HCT116 (cell line): ENCODE measurements around the gene EGLN3. TPM values are rescaled to one million over a fixed set of nuclear protein-coding genes. Genes with fewer than 3 reads are reported as not detected.

Source experiments
- ATAC-seq: fragments of 200-7000 bp; cut with Tn5 transposase; 2 replicates; pipeline ENCODE4 v1.9.1; 2020; ENCODE audit warnings: mild to moderate bottlenecking, moderate library complexity
- BruUV-seq: library from RNA; stranded (reverse); fragments of 400-500 nt; replicated peaks from 2 replicates; lab custom pipeline; 2021; lab: Mats Ljungman, UMichigan
- CTCF ChIA-PET: fragments of 300-600 bp; sonication (Branson Sonifier 250); formaldehyde crosslinking; loops from one replicate; lab custom pipeline; 2021; ENCODE audit warnings: antibody characterized with exemption; lab: Charles Lee
- POLR2A ChIA-PET: fragments of 300-600, 350-600 bp; sonication (Branson Sonifier 250); formaldehyde crosslinking; loops from one replicate; lab custom pipeline; 2021; ENCODE audit warnings: antibody characterized with exemption; lab: Charles Lee
- RAD21 ChIA-PET, 2 experiments: fragments of 300-600 bp; sonication (Branson Sonifier 250); formaldehyde crosslinking; loops; one replicate each; lab custom pipeline; 2023; ENCODE audit warnings: low total read pairs in 2 of 2; ENCODE audit not compliant: uncharacterized antibody in 2 of 2, unreplicated experiment in 2 of 2, low non-redundant PET in 1 of 2; lab: Charles Lee
- DNase-seq: peaks from one replicate; pipeline ENCODE4 v3.0.0-alpha.2; 2010; ENCODE audit warnings: low read depth, low spot score
- H2AFZ ChIP-seq: fragments of 200-600 bp; shearing (Covaris generic), sonication (generic); 2 replicates; pipeline ENCODE4 v1.6.1; 2017; ENCODE audit warnings: low read depth, mixed run types, mixed read lengths, antibody characterized with exemption, low read length; ENCODE audit not compliant: poor library complexity, severe bottlenecking
- H3K27ac ChIP-seq: 2 replicates; pipeline ENCODE4 v1.5.1; 2012; ENCODE audit warnings: low read depth, low read length
- H3K27me3 ChIP-seq: fragments of 200-600 bp; sonication (generic); 2 replicates; pipeline ENCODE4 v1.6.1; 2016; ENCODE audit warnings: mixed run types, low read length, mixed read lengths; ENCODE audit not compliant: insufficient read depth
- H3K36me3 ChIP-seq, 2 experiments: fragments of 200-500 bp in 1 of 2; fragments of 200-600 bp in 1 of 2; sonication (Bioruptor generic) in 1 of 2; sonication (generic) in 1 of 2; 2 replicates each; pipeline versions ENCODE4 v1.5.1 to v1.6.1; 2014 to 2016; ENCODE audit warnings: low read length in 2 of 2, inconsistent platforms in 1 of 2, mixed read lengths in 1 of 2, mixed run types in 1 of 2; ENCODE audit not compliant: insufficient read depth in 2 of 2, control insufficient read depth in 1 of 2
- H3K4me1 ChIP-seq, 2 experiments: fragments of 200-600 bp in 1 of 2; sonication (generic) in 1 of 2; 2 replicates each; pipeline versions ENCODE4 v1.5.1 to v1.6.1; 2012 to 2017; ENCODE audit warnings: low read length in 2 of 2, inconsistent platforms in 1 of 2, mild to moderate bottlenecking in 1 of 2, mixed read lengths in 1 of 2, mixed run types in 1 of 2, moderate library complexity in 1 of 2; ENCODE audit not compliant: insufficient read depth in 2 of 2, control insufficient read depth in 1 of 2
- H3K4me2 ChIP-seq: fragments of 200-600 bp; sonication (generic); 2 replicates; pipeline ENCODE4 v1.6.1; 2017; ENCODE audit warnings: mixed run types, low read length, mixed read lengths
- H3K4me3 ChIP-seq, 2 experiments: fragments of 200-600 bp in 1 of 2; sonication (generic) in 1 of 2; replicated peaks in 1 of 2; 2 replicates each; pipeline ENCODE4 v1.5.1; 2011 to 2016; ENCODE audit warnings: low read length in 2 of 2, control low read depth in 1 of 2, low read depth in 1 of 2, mild to moderate bottlenecking in 1 of 2, mixed read lengths in 1 of 2, mixed run types in 1 of 2
- H3K79me2 ChIP-seq: fragments of 200-600 bp; sonication (generic); 2 replicates; pipeline ENCODE4 v1.6.1; 2017; ENCODE audit warnings: mild to moderate bottlenecking, mixed run types, low read length, moderate library complexity, mixed read lengths; ENCODE audit not compliant: insufficient read depth
- H3K9ac ChIP-seq: fragments of 200-600 bp; sonication (generic); 2 replicates; pipeline ENCODE4 v1.6.1; 2016; ENCODE audit warnings: low read length, mixed read lengths
- H3K9me2 ChIP-seq: fragments of 200-600 bp; sonication (generic), shearing (Covaris generic); 2 replicates; pipeline ENCODE4 v1.6.1; 2017; ENCODE audit warnings: mixed run types, mild to moderate bottlenecking, moderate library complexity; ENCODE audit not compliant: insufficient read depth
- H3K9me3 ChIP-seq, 2 experiments: fragments of 200-500 bp in 1 of 2; fragments of 200-600 bp in 1 of 2; sonication (Bioruptor generic) in 1 of 2; sonication (generic) in 1 of 2; 2 replicates each; pipeline ENCODE4 v1.6.1; 2014 to 2017; ENCODE audit warnings: low read length in 2 of 2, mixed read lengths in 2 of 2, inconsistent platforms in 1 of 2, low read depth in 1 of 2, mild to moderate bottlenecking in 1 of 2, mixed run types in 1 of 2, moderate library complexity in 1 of 2; ENCODE audit not compliant: control insufficient read depth in 1 of 2, insufficient read depth in 1 of 2
- H4K20me1 ChIP-seq: fragments of 200-600 bp; sonication (generic), shearing (Covaris generic); 2 replicates; pipeline ENCODE4 v1.6.1; 2017; ENCODE audit warnings: mixed run types, mild to moderate bottlenecking, moderate library complexity; ENCODE audit not compliant: insufficient read depth
- CBX3 ChIP-seq: IDR thresholded peaks from 2 replicates; pipeline ENCODE4 v1.6.1; 2012; ENCODE audit warnings: low read depth
- CEBPB ChIP-seq: IDR thresholded peaks from 2 replicates; pipeline ENCODE4 v1.6.1; 2012; ENCODE audit warnings: low read depth
- EGR1 ChIP-seq: IDR thresholded peaks from 2 replicates; pipeline ENCODE4 v1.6.1; 2012; ENCODE audit warnings: low read depth
- EZH2 ChIP-seq: fragments of 200-600 bp; sonication (generic); IDR thresholded peaks from 2 replicates; pipeline ENCODE4 v1.6.1; 2017; ENCODE audit warnings: antibody characterized with exemption, mixed run types
- EZH2phosphoT487 ChIP-seq: fragments of 200-600 bp; IDR thresholded peaks from 2 replicates; pipeline ENCODE4 v1.6.1; 2018; ENCODE audit warnings: antibody characterized with exemption, borderline replicate concordance
- JUND ChIP-seq: IDR thresholded peaks from 2 replicates; pipeline ENCODE4 v1.6.1; 2012
- POLR2A ChIP-seq: IDR thresholded peaks from 2 replicates; pipeline ENCODE4 v1.7.0; 2011; ENCODE audit warnings: borderline replicate concordance; ENCODE audit not compliant: insufficient read depth, insufficient read length; ENCODE audit errors: extremely low read depth
- POLR2AphosphoS5 ChIP-seq: IDR thresholded peaks from 2 replicates; pipeline ENCODE4 v1.6.1; 2011; ENCODE audit warnings: mild to moderate bottlenecking, low read depth, low read length, moderate library complexity
- RAD21 ChIP-seq: IDR thresholded peaks from 2 replicates; pipeline ENCODE4 v1.6.1; 2012; ENCODE audit warnings: low read depth, mild to moderate bottlenecking
- SIN3A ChIP-seq: IDR thresholded peaks from 2 replicates; pipeline ENCODE4 v1.6.1; 2012; ENCODE audit warnings: low read depth
- SP1 ChIP-seq: IDR thresholded peaks from 2 replicates; pipeline ENCODE4 v1.6.1; 2012; ENCODE audit warnings: low read depth
- SRF ChIP-seq: IDR thresholded peaks from 2 replicates; pipeline ENCODE4 v1.6.1; 2012; ENCODE audit warnings: low read depth
- TCF7L2 ChIP-seq: IDR thresholded peaks from 2 replicates; pipeline ENCODE4 v1.7.0; 2011; ENCODE audit warnings: borderline replicate concordance, inconsistent platforms; ENCODE audit not compliant: insufficient read depth, insufficient read length; ENCODE audit errors: extremely low read depth
- ZFX ChIP-seq: fragments of 450-650 bp; IDR thresholded peaks from 2 replicates; pipeline ENCODE4 v1.6.1; 2017
- ZNF274 ChIP-seq: fragments of 200-500 bp; sonication (Bioruptor generic); IDR thresholded peaks from 2 replicates; pipeline ENCODE4 v1.6.1; 2014; ENCODE audit warnings: mild to moderate bottlenecking, low read depth, low read length, inconsistent platforms
- intact Hi-C: fragments of 100-400 bp; cut with micrococcal nuclease; formaldehyde crosslinking; loops from 2 replicates; pipeline ENCODE4 v1.10.0; 2022
- total RNA-seq: library from RNA; stranded (reverse); gene quantifications from one replicate; pipeline ENCODE4 v1.2.1, GENCODE V29; 2021; ENCODE audit not compliant: unreplicated experiment
- TF ChIP-seq, protein P1 (sequence below): IDR thresholded peaks from 2 replicates; pipeline ENCODE4 v1.6.1; 2012; ENCODE audit warnings: low read depth
- TF ChIP-seq, protein P2 (sequence below): IDR thresholded peaks from 2 replicates; pipeline ENCODE4 v1.6.1; 2011; ENCODE audit warnings: mild to moderate bottlenecking, low read length, moderate library complexity; ENCODE audit not compliant: insufficient replicate concordance; ENCODE audit errors: extremely low read depth
- TF ChIP-seq, protein P3 (sequence below): IDR thresholded peaks from 2 replicates; pipeline ENCODE4 v1.6.1; 2012
- TF ChIP-seq, protein P4 (sequence below): IDR thresholded peaks from 2 replicates; pipeline ENCODE4 v1.6.1; 2012
- TF ChIP-seq, protein P5 (sequence below), 3 experiments: fragments of 200-600 bp in 1 of 3; sonication (generic) in 1 of 3; IDR thresholded peaks in 2 of 3; conservative IDR thresholded peaks in 1 of 3; 2 replicates each; pipeline ENCODE4 v1.5.1; 2012 to 2017; ENCODE audit warnings: low read depth in 2 of 3, low read length in 2 of 3, antibody characterized with exemption in 1 of 3, borderline replicate concordance in 1 of 3, control low read depth in 1 of 3, mild to moderate bottlenecking in 1 of 3, mixed read lengths in 1 of 3, mixed run types in 1 of 3, moderate library complexity in 1 of 3; ENCODE audit not compliant: insufficient read depth in 1 of 3

The EGLN3 gene
- total RNA-seq, 1 experiment from 2014 or later, result 13.6 TPM

DNA sequence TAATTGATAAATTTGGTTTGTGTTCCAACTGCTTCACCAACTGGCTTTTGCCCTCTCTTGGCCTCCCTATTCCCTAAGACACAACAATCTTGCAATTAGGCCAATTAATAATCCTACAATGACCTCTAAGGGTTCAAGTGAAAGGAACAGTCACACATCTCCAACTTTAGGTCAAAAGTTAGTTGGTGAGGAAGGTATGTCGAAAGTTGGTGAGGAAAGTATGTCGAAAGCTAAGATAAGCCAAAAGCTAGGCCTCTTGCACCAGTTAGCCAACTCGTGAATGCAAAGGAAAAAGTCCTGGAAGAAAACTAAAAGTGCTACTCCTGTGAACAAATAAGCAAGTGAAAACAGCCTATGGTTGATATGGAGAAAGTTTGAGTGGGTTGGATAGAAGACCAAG is 32.6 kb downstream of the EGLN3 start:
- RAD21 ChIA-PET, result no interaction called here
- no peak overlapping the region for H3K4me3 ChIP-seq
- H3K27ac ChIP-seq, result no peak overlapping the region
- ATAC-seq, result no peak
- CTCF ChIA-PET, result no interaction called here
- H3K79me2 ChIP-seq, result no peaks in the 10 kb centered on the region
- H3K9me2 ChIP-seq, result no peaks in the 10 kb centered on the region
- no peaks in the 10 kb centered on the region for H3K9me3 ChIP-seq
- no peaks in the 10 kb centered on the region for H3K27me3 ChIP-seq
- BruUV-seq, result no TSS peak
- H3K36me3 ChIP-seq, result no peaks in the 10 kb centered on the region
- no peaks in the 10 kb centered on the region for H4K20me1 ChIP-seq
- POLR2A ChIA-PET, result no interaction called here
- TF ChIP-seq TCF7L2 (no peak), EZH2 (no peak), CEBPB (no peak), SIN3A (no peak), ZNF274 (no peak), CBX3 (no peak), ZFX (no peak), EGR1 (no peak), SP1 (no peak), JUND (no peak), RAD21 (no peak), POLR2AphosphoS5 (no peak), POLR2A (no peak), SRF (no peak), EZH2phosphoT487 (no peak)
- TF ChIP-seq, protein P1, sequence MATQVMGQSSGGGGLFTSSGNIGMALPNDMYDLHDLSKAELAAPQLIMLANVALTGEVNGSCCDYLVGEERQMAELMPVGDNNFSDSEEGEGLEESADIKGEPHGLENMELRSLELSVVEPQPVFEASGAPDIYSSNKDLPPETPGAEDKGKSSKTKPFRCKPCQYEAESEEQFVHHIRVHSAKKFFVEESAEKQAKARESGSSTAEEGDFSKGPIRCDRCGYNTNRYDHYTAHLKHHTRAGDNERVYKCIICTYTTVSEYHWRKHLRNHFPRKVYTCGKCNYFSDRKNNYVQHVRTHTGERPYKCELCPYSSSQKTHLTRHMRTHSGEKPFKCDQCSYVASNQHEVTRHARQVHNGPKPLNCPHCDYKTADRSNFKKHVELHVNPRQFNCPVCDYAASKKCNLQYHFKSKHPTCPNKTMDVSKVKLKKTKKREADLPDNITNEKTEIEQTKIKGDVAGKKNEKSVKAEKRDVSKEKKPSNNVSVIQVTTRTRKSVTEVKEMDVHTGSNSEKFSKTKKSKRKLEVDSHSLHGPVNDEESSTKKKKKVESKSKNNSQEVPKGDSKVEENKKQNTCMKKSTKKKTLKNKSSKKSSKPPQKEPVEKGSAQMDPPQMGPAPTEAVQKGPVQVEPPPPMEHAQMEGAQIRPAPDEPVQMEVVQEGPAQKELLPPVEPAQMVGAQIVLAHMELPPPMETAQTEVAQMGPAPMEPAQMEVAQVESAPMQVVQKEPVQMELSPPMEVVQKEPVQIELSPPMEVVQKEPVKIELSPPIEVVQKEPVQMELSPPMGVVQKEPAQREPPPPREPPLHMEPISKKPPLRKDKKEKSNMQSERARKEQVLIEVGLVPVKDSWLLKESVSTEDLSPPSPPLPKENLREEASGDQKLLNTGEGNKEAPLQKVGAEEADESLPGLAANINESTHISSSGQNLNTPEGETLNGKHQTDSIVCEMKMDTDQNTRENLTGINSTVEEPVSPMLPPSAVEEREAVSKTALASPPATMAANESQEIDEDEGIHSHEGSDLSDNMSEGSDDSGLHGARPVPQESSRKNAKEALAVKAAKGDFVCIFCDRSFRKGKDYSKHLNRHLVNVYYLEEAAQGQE, result no peak
- TF ChIP-seq, protein P2, sequence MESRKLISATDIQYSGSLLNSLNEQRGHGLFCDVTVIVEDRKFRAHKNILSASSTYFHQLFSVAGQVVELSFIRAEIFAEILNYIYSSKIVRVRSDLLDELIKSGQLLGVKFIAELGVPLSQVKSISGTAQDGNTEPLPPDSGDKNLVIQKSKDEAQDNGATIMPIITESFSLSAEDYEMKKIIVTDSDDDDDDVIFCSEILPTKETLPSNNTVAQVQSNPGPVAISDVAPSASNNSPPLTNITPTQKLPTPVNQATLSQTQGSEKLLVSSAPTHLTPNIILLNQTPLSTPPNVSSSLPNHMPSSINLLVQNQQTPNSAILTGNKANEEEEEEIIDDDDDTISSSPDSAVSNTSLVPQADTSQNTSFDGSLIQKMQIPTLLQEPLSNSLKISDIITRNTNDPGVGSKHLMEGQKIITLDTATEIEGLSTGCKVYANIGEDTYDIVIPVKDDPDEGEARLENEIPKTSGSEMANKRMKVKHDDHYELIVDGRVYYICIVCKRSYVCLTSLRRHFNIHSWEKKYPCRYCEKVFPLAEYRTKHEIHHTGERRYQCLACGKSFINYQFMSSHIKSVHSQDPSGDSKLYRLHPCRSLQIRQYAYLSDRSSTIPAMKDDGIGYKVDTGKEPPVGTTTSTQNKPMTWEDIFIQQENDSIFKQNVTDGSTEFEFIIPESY, result no peak
- TF ChIP-seq, protein P3, sequence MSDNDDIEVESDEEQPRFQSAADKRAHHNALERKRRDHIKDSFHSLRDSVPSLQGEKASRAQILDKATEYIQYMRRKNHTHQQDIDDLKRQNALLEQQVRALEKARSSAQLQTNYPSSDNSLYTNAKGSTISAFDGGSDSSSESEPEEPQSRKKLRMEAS, result no peak
- TF ChIP-seq, protein P4, sequence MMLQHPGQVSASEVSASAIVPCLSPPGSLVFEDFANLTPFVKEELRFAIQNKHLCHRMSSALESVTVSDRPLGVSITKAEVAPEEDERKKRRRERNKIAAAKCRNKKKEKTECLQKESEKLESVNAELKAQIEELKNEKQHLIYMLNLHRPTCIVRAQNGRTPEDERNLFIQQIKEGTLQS, result no peak
- TF ChIP-seq, protein P5, sequence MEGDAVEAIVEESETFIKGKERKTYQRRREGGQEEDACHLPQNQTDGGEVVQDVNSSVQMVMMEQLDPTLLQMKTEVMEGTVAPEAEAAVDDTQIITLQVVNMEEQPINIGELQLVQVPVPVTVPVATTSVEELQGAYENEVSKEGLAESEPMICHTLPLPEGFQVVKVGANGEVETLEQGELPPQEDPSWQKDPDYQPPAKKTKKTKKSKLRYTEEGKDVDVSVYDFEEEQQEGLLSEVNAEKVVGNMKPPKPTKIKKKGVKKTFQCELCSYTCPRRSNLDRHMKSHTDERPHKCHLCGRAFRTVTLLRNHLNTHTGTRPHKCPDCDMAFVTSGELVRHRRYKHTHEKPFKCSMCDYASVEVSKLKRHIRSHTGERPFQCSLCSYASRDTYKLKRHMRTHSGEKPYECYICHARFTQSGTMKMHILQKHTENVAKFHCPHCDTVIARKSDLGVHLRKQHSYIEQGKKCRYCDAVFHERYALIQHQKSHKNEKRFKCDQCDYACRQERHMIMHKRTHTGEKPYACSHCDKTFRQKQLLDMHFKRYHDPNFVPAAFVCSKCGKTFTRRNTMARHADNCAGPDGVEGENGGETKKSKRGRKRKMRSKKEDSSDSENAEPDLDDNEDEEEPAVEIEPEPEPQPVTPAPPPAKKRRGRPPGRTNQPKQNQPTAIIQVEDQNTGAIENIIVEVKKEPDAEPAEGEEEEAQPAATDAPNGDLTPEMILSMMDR (IDR thresholded peaks at IDR 0.05 in 2 of 3, conservative IDR thresholded peaks at IDR 0.05 in 1 of 3; ENCODE audit: borderline replicate concordance in 1 of 3, insufficient read depth in 1 of 3, low read depth in 2 of 3, low read length in 2 of 3), result no peak
- TF ChIP-seq, all 23 proteins: peak for 0
- intact Hi-C loops, result no loop called here
- Histone ChIP-seq H3K4me2 (no peak overlapping the region), H3K9ac (no peak overlapping the region), H2AFZ (no peak overlapping the region), H3K4me1 (peaks cover 10 to 27% of the 10 kb centered on the region in 2 experiments)
- no peak for DNase-seq
